NCI-H2171 (cell line): ENCODE measurements around the gene DDA1.

Experiments
- DNase-seq: peaks from one replicate; lab custom pipeline; 2025; lab: John Stamatoyannopoulos, UW

Gene DDA1

GRCh38 chr19:17312189-17313113 is 3.1 kb downstream of the DDA1 start:
- no peak for DNase-seq

- DNase-seq, result no peak
These were observed 4.7 kb downstream of the DDA1 start for GRCh38 chr19:17314007-17314593.

- no peak for DNase-seq
These were observed 9.6 kb downstream of the DDA1 start for GRCh38 chr19:17318966-17319365.

GRCh38 chr19:17319473-17320238 is 10.3 kb downstream of the DDA1 start:
- no peak for DNase-seq

- DNase-seq, result no peak
These were observed 11.1 kb downstream of the DDA1 start for GRCh38 chr19:17320435-17320834.

GRCh38 chr19:17321655-17322489 is 12.5 kb downstream of the DDA1 start:
- DNase-seq, result no peak

- DNase-seq, result no peak
These were observed 13.5 kb downstream of the DDA1 start for GRCh38 chr19:17322854-17323253.

- DNase-seq, result no peak
These were observed 14.1 kb downstream of the DDA1 start for GRCh38 chr19:17323300-17323963.

- DNase-seq, result no peak
These were observed 14.6 kb downstream of the DDA1 start for GRCh38 chr19:17323964-17324332.

- no peak for DNase-seq
These were observed 15.2 kb downstream of the DDA1 start for GRCh38 chr19:17324357-17325114.

- DNase-seq, result no peak
These were observed 15.8 kb downstream of the DDA1 start for GRCh38 chr19:17325133-17325532.

- no peak for DNase-seq
These were observed 16.7 kb downstream of the DDA1 start for GRCh38 chr19:17325881-17326594.

GRCh38 chr19:17326595-17326966 is 17.2 kb downstream of the DDA1 start:
- DNase-seq, result no peak

GRCh38 chr19:17327068-17327653 is 17.8 kb downstream of the DDA1 start:
- DNase-seq, result no peak

GRCh38 chr19:17327654-17328516 is 18.5 kb downstream of the DDA1 start:
- DNase-seq, result no peak

GRCh38 chr19:17328517-17329365 is 19.4 kb downstream of the DDA1 start:
- no peak for DNase-seq

GRCh38 chr19:17329366-17330261 is 20.3 kb downstream of the DDA1 start:
- no peak for DNase-seq
